Measurements from ENCODE around the gene ATP13A3.

GRCh38 chr3:194396539-194396858 is 90.3 kb downstream of the ATP13A3 start:
- TF ChIP-seq CTCF (IDR thresholded peaks at IDR 0.05) (no peak), POLR2A (IDR thresholded peaks at IDR 0.05) (no peak)
